SK-N-SH treated with all-trans-retinoic acid at 6 μM for 48 hours (cell line): ENCODE results near the gene TRIP6.
"Not testable (repeated sequence)": the region's sequence is repeated elsewhere in the genome, so short reads cannot be mapped to it uniquely, and the experiment has no call there.

Source experiments
- ATAC-seq: fragments of 200-7000 bp; cut with Tn5 transposase; 3 replicates; pipeline ENCODE4 v1.9.1; 2020; ENCODE audit warnings: mild to moderate bottlenecking, moderate library complexity
- ARNTL ChIP-seq: fragments of 450-650 bp; formaldehyde crosslinking; IDR thresholded peaks from 2 replicates; pipeline ENCODE4 v1.5.0; 2020; ENCODE audit warnings: low read depth, mild to moderate bottlenecking, moderate library complexity, borderline replicate concordance
- BACH2 ChIP-seq: fragments of 250-450 bp; sonication (Bioruptor Pico); IDR thresholded peaks from 2 replicates; pipeline ENCODE4 v1.9.0; 2021; ENCODE audit warnings: mild to moderate bottlenecking, borderline replicate concordance
- CSDC2 ChIP-seq: fragments of 250-450 bp; sonication (Bioruptor Pico); IDR thresholded peaks from 2 replicates; pipeline ENCODE4 v1.5.0; 2020; ENCODE audit warnings: mild to moderate bottlenecking, moderate library complexity
- GLIS3 ChIP-seq: fragments of 250-450 bp; sonication (Bioruptor Pico); IDR thresholded peaks from 2 replicates; pipeline ENCODE4 v1.5.0; 2020; ENCODE audit warnings: mild to moderate bottlenecking, moderate library complexity
- OSR1 ChIP-seq: fragments of 250-450 bp; sonication (Bioruptor Pico); IDR thresholded peaks from 2 replicates; pipeline ENCODE4 v1.8.0; 2022; ENCODE audit warnings: moderate library complexity, mild to moderate bottlenecking, inconsistent platforms
- PPARA ChIP-seq: fragments of 250-450 bp; sonication (Bioruptor Pico); IDR thresholded peaks from 2 replicates; pipeline ENCODE4 v1.5.0; 2020; ENCODE audit warnings: mild to moderate bottlenecking, borderline replicate concordance
- RARB ChIP-seq: fragments of 250-450 bp; sonication (Bioruptor Pico); IDR thresholded peaks from 2 replicates; pipeline ENCODE4 v1.8.0; 2021; ENCODE audit warnings: mild to moderate bottlenecking, moderate library complexity
- SNAI2 ChIP-seq: fragments of 250-450 bp; sonication (Bioruptor Pico); IDR thresholded peaks from 2 replicates; pipeline ENCODE4 v1.5.0; 2020; ENCODE audit warnings: mild to moderate bottlenecking, moderate library complexity
- TCF4 ChIP-seq: fragments of 250-450 bp; sonication (Bioruptor Pico); IDR thresholded peaks from 2 replicates; pipeline ENCODE4 v1.8.0; 2021; ENCODE audit warnings: mild to moderate bottlenecking, moderate library complexity, borderline replicate concordance
- TOX ChIP-seq: fragments of 250-450 bp; sonication (Bioruptor Pico); IDR thresholded peaks from 2 replicates; pipeline ENCODE4 v1.8.0; 2021; ENCODE audit warnings: mild to moderate bottlenecking, moderate library complexity, borderline replicate concordance
- ZC3H10 ChIP-seq: fragments of 250-450 bp; sonication (Bioruptor Pico); IDR thresholded peaks from 2 replicates; pipeline ENCODE4 v1.5.1; 2021; ENCODE audit warnings: mild to moderate bottlenecking, moderate library complexity
- ZFP3 ChIP-seq: fragments of 250-450 bp; sonication (Bioruptor Pico); IDR thresholded peaks from 2 replicates; pipeline ENCODE4 v1.5.0; 2020; ENCODE audit warnings: mild to moderate bottlenecking, moderate library complexity
- ZFP30 ChIP-seq: fragments of 450-650 bp; formaldehyde crosslinking; IDR thresholded peaks from 2 replicates; pipeline ENCODE4 v1.5.0; 2022; ENCODE audit warnings: mild to moderate bottlenecking, moderate library complexity
- ZNF565 ChIP-seq: fragments of 450-650 bp; formaldehyde crosslinking; conservative IDR thresholded peaks from 2 replicates; pipeline ENCODE4 v1.5.0; 2020; ENCODE audit warnings: low read depth, mild to moderate bottlenecking, moderate library complexity
- ZNF70 ChIP-seq: fragments of 450-650 bp; formaldehyde crosslinking; IDR thresholded peaks from 2 replicates; pipeline ENCODE4 v1.5.0; 2020; ENCODE audit warnings: mild to moderate bottlenecking, moderate library complexity
- ZNF8 ChIP-seq: fragments of 450-650 bp; formaldehyde crosslinking; IDR thresholded peaks from 2 replicates; pipeline ENCODE4 v1.5.0; 2020; ENCODE audit warnings: mild to moderate bottlenecking, moderate library complexity
- TF ChIP-seq, protein P1 (sequence below): fragments of 250-450 bp; sonication (Bioruptor Pico); IDR thresholded peaks from 2 replicates; pipeline ENCODE4 v1.8.0; 2021; ENCODE audit warnings: low read depth, mild to moderate bottlenecking, moderate library complexity, borderline replicate concordance
- TF ChIP-seq, protein P2 (sequence below): fragments of 250-450 bp; sonication (Bioruptor Pico); IDR thresholded peaks from 2 replicates; pipeline ENCODE4 v1.5.1; 2020; ENCODE audit warnings: low read depth, mild to moderate bottlenecking, moderate library complexity
- TF ChIP-seq, protein P3 (sequence below): fragments of 250-450 bp; sonication (Bioruptor Pico); IDR thresholded peaks from 2 replicates; pipeline ENCODE4 v1.8.0; 2020; ENCODE audit warnings: mild to moderate bottlenecking, moderate library complexity, borderline replicate concordance
- TF ChIP-seq, protein P4 (sequence below): fragments of 250-450 bp; sonication (Bioruptor Pico); IDR thresholded peaks from 2 replicates; pipeline ENCODE4 v1.5.0; 2020; ENCODE audit warnings: mild to moderate bottlenecking, moderate library complexity

The TRIP6 gene

DNA sequence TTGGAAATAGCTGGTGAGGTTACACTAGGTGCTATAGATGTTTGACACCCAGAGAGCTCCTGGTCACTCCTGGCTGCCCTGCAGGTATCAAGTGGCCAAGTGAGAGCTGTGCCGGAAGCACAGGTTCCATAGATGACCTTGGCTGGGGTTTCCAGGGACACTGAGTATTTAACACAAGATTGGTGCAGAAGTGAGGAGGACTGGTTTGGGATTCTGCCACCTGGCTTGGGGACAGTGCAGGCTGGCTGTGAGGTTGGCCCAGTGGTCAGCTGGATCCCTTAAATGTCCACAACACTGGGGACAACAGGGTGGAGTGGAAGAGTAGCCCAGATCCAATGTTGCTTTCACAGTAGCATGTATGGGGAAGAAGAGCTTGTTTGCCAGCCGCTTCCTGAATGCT, 33.8 kb downstream of the TRIP6 start:
- ATAC-seq: no peak
- TF ChIP-seq CSDC2 (CRISPR knock-in tag) (no peak), ZC3H10 (CRISPR knock-in tag) (no peak), ZFP30 (no peak), PPARA (no peak), OSR1 (CRISPR knock-in tag) (no peak), TOX (no peak), ZNF565 (CRISPR knock-in tag) (no peak)
- TF ChIP-seq, protein P1, sequence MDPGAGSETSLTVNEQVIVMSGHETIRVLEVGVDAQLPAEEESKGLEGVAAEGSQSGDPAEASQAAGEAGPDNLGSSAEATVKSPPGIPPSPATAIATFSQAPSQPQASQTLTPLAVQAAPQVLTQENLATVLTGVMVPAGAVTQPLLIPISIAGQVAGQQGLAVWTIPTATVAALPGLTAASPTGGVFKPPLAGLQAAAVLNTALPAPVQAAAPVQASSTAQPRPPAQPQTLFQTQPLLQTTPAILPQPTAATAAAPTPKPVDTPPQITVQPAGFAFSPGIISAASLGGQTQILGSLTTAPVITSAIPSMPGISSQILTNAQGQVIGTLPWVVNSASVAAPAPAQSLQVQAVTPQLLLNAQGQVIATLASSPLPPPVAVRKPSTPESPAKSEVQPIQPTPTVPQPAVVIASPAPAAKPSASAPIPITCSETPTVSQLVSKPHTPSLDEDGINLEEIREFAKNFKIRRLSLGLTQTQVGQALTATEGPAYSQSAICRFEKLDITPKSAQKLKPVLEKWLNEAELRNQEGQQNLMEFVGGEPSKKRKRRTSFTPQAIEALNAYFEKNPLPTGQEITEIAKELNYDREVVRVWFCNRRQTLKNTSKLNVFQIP (CRISPR knock-in tag): no peak
- TF ChIP-seq, protein P2, sequence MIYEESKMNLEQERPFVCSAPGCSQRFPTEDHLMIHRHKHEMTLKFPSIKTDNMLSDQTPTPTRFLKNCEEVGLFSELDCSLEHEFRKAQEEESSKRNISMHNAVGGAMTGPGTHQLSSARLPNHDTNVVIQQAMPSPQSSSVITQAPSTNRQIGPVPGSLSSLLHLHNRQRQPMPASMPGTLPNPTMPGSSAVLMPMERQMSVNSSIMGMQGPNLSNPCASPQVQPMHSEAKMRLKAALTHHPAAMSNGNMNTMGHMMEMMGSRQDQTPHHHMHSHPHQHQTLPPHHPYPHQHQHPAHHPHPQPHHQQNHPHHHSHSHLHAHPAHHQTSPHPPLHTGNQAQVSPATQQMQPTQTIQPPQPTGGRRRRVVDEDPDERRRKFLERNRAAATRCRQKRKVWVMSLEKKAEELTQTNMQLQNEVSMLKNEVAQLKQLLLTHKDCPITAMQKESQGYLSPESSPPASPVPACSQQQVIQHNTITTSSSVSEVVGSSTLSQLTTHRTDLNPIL: no peak
- TF ChIP-seq, all 23 proteins: peak for 0

DNA sequence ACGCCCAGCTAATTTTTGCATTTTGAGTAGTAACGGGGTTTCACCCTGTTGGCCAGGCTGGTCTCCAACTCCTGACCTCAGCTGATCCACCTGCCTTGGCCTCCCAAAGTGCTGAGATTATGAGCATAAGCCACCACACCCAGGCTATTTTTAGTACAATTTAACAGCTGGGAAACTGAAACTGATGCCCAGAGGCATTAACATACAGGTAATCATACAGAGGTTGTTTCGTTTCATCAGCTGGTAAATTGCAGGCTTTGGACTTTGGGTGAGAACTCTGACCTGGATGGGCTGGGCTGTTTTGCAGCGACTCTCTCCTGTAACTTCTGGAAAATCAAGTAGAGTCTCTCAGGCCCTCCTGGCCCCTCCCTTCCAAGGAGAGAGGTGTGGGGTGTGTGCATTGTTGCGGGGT, 34.7 kb downstream of the TRIP6 start:
- TF ChIP-seq ZNF70 (CRISPR knock-in tag): no peak
- ATAC-seq: no peak

DNA sequence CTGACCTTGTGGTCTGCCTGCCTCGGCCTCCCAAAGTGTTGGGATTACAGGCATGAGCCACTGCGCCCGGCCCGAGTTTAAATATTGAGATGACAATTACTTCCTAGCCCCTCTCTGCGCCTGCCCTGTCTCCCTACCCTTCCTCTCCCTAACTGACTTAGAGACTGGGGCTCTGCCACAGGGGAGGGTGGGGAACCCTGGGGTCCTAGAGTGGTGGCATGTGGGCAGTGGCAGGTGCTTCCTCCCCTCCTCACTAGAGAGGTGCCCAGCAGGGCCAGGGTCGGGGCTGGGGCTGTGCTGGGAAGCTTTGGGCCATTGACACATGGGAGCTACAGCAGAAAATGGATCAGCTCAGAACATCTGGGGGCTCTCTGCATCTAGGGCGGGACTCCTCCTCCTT, 35.5 kb downstream of the TRIP6 start:
- ATAC-seq: no peak
- TF ChIP-seq SNAI2 (no peak), ZFP3 (no peak), ZFP30 (no peak), CSDC2 (CRISPR knock-in tag) (no peak), PPARA (no peak), ZNF565 (CRISPR knock-in tag) (no peak)

DNA sequence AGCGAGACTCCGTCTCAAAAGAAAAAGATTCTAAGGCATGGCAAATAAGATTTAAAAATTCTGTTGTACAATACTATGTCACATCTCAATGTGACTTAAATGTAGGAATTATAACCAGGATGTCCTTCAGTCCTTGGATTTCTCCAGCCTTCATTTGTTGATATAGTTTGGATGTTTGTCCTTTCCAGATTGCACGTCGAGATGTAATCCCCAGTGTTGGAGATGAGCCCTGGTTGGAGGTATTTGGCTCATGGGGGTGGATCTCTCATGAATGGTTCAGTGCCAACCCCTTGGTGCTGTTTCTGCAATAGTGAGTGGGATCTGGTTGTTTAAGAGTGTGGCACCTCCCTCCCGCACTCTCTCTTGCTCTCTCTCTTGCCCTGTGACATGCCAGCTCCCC, 41.3 kb downstream of the TRIP6 start:
- no peak for ATAC-seq

DNA sequence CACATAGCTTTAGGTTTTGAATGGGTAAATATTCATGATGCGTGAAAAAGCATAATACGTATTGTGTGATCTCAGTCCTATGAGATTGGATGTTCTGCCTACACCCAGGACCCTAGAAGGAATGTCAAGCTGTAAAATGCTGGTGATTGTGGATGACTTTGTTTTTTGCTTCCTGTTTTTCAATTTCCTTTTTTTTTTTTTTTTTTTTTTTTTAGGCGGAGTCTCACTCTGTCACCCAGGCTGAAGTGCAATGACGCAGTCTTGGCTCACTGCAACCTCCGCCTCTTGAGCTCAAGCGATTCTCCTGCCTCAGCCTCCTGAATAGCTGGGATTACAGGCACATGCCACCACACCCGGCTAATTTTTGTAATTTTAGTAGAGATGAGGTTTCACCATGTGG, 43.3 kb downstream of the TRIP6 start:
- ATAC-seq: not testable (repeated sequence)

More for the DNA sequence above, 41.3 kb downstream of the TRIP6 start:
- no peak for TF ChIP-seq GLIS3

DNA sequence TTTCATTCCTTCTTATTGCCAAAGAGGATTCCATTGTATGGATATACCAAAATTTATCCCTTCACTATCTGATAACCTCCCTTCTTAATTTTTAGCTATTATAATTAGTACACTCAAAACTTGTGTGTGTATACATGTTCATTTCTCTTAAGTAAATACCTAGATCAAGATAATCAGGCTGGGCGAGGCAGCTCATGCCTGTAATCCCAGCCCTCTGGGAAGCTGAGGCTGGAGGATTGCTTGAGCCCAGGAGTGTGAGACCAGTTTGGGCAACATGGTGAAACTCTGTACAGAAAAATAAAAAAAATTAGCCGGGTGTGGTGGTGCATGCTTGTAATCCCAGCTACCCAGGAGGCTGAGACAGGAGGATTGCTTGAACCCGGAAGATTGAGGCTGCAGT, 44.3 kb downstream of the TRIP6 start:
- ATAC-seq: no peak
- no peak for TF ChIP-seq ZNF70 (CRISPR knock-in tag)
- TF ChIP-seq SNAI2: no peak
- TF ChIP-seq ZNF8: no peak
- TF ChIP-seq, protein P2: no peak
- TF ChIP-seq, protein P3, sequence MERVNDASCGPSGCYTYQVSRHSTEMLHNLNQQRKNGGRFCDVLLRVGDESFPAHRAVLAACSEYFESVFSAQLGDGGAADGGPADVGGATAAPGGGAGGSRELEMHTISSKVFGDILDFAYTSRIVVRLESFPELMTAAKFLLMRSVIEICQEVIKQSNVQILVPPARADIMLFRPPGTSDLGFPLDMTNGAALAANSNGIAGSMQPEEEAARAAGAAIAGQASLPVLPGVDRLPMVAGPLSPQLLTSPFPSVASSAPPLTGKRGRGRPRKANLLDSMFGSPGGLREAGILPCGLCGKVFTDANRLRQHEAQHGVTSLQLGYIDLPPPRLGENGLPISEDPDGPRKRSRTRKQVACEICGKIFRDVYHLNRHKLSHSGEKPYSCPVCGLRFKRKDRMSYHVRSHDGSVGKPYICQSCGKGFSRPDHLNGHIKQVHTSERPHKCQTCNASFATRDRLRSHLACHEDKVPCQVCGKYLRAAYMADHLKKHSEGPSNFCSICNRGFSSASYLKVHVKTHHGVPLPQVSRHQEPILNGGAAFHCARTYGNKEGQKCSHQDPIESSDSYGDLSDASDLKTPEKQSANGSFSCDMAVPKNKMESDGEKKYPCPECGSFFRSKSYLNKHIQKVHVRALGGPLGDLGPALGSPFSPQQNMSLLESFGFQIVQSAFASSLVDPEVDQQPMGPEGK: no peak
- TF ChIP-seq OSR1 (CRISPR knock-in tag): no peak
- TF ChIP-seq RARB (CRISPR knock-in tag): no peak
- TF ChIP-seq TOX: no peak
- no peak for TF ChIP-seq ARNTL (CRISPR knock-in tag)
- TF ChIP-seq TCF4 (CRISPR knock-in tag): no peak
- no peak for TF ChIP-seq BACH2
- TF ChIP-seq GLIS3: no peak
- TF ChIP-seq, all 23 proteins: peak for 0

DNA sequence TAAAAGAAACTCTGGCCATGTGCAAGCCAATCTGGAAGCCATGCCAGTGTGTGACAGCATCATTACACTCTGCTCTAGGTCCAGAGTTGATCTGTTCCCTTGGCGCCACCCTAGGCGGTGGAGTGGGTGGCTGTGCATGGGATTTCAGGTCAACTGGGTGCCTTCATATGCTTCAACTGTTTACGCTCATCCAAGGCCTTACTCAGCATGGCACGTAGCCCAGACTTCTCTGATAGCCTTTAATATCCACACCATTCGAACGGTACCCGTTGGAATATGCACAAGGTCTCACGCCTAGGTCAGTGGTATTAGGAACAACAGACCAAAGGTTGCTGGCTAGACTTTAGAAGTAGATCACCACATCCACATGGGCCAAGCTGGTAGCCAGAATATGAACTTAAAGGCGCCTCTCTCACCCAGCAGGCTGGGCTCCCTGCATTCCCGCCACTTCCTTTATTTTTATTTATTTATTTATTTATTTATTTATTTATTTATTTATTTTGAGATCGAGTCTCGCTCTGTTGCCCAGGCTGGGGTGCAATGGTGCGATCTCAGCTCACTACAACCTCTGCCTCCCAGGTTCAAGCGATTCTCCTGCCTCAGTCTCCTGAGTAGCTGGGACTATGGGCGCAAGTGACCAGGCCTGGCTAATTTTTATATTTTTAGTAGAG, 47.2 kb downstream of the TRIP6 start:
- ATAC-seq: no peak
- TF ChIP-seq ZNF565 (CRISPR knock-in tag) (no peak), BACH2 (no peak), CSDC2 (CRISPR knock-in tag) (no peak), TOX (no peak), RARB (CRISPR knock-in tag) (no peak), TCF4 (CRISPR knock-in tag) (no peak)
- TF ChIP-seq, protein P4, sequence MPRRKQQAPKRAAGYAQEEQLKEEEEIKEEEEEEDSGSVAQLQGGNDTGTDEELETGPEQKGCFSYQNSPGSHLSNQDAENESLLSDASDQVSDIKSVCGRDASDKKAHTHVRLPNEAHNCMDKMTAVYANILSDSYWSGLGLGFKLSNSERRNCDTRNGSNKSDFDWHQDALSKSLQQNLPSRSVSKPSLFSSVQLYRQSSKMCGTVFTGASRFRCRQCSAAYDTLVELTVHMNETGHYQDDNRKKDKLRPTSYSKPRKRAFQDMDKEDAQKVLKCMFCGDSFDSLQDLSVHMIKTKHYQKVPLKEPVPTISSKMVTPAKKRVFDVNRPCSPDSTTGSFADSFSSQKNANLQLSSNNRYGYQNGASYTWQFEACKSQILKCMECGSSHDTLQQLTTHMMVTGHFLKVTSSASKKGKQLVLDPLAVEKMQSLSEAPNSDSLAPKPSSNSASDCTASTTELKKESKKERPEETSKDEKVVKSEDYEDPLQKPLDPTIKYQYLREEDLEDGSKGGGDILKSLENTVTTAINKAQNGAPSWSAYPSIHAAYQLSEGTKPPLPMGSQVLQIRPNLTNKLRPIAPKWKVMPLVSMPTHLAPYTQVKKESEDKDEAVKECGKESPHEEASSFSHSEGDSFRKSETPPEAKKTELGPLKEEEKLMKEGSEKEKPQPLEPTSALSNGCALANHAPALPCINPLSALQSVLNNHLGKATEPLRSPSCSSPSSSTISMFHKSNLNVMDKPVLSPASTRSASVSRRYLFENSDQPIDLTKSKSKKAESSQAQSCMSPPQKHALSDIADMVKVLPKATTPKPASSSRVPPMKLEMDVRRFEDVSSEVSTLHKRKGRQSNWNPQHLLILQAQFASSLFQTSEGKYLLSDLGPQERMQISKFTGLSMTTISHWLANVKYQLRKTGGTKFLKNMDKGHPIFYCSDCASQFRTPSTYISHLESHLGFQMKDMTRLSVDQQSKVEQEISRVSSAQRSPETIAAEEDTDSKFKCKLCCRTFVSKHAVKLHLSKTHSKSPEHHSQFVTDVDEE (CRISPR knock-in tag): no peak
- TF ChIP-seq, protein P2: no peak
